A549 (cell line): ENCODE results near the gene MAP3K20.

Experiments used
- CHD2 ChIP-seq: fragments of 150-350 bp; IDR thresholded peaks from 2 replicates; pipeline ENCODE4 v1.6.1; 2014; ENCODE audit warnings: low read length; ENCODE audit not compliant: partially characterized antibody
- CHD4 ChIP-seq: fragments of 200-600 bp; sonication (generic); IDR thresholded peaks from 2 replicates; pipeline ENCODE4 v1.6.1; 2016; ENCODE audit warnings: antibody characterized with exemption, mild to moderate bottlenecking, borderline replicate concordance
- CTCF ChIP-seq: fragments of >200 bp; sonication (Bioruptor Twin); formaldehyde crosslinking; IDR thresholded peaks from 3 replicates; pipeline ENCODE4 v1.5.1; 2016
- EHMT2 ChIP-seq: fragments of 200-600 bp; sonication (generic); IDR thresholded peaks from 2 replicates; pipeline ENCODE4 v1.6.1; 2016; ENCODE audit warnings: antibody characterized with exemption, low read depth, mild to moderate bottlenecking, moderate library complexity
- EP300 ChIP-seq, 2 experiments: fragments of >200 bp; sonication (Bioruptor Twin); formaldehyde crosslinking; IDR thresholded peaks; 2 replicates in 1 of 2; 3 replicates in 1 of 2; pipeline ENCODE4 v1.6.1; 2016 to 2017
- ESRRA ChIP-seq: fragments of 150-350 bp; IDR thresholded peaks from 2 replicates; pipeline ENCODE4 v1.6.1; 2014; ENCODE audit warnings: mild to moderate bottlenecking, low read length, borderline replicate concordance
- MAFK ChIP-seq: fragments of 450-650 bp; IDR thresholded peaks from 2 replicates; pipeline ENCODE4 v1.6.1; 2014; ENCODE audit not compliant: partially characterized antibody
- MAX ChIP-seq: IDR thresholded peaks from 2 replicates; pipeline ENCODE4 v1.6.1; 2012
- POLR2A ChIP-seq: IDR thresholded peaks from 2 replicates; pipeline ENCODE4 v1.6.1; 2012; ENCODE audit warnings: mild to moderate bottlenecking, low read length
- RAD21 ChIP-seq, 2 experiments: fragments of >200 bp in 1 of 2; sonication (Bioruptor Twin) in 1 of 2; formaldehyde crosslinking in 1 of 2; IDR thresholded peaks in 1 of 2; conservative IDR thresholded peaks in 1 of 2; 2 replicates in 1 of 2; 3 replicates in 1 of 2; pipeline ENCODE4 v1.6.1; 2012 to 2018; ENCODE audit warnings: inconsistent platforms in 1 of 2
- USF2 ChIP-seq: fragments of 450-650 bp; IDR thresholded peaks from 2 replicates; pipeline ENCODE4 v1.6.1; 2014; ENCODE audit warnings: antibody characterized with exemption

- no peak for TF ChIP-seq USF2
- TF ChIP-seq EHMT2 = no peak
- no peak for TF ChIP-seq CTCF
- TF ChIP-seq POLR2A = no peak
- TF ChIP-seq MAX = no peak
- TF ChIP-seq CHD4 = no peak
- no peak for TF ChIP-seq CHD2
- TF ChIP-seq MAFK = no peak
- TF ChIP-seq ESRRA = no peak
- no peak for TF ChIP-seq EP300 (IDR thresholded peaks at IDR 0.05)
- TF ChIP-seq RAD21 (conservative IDR thresholded peaks at IDR 0.05 in 1 of 2, IDR thresholded peaks at IDR 0.05 in 1 of 2) = no peak
Observed at GRCh38 chr2:173132531-173132930, 56.9 kb downstream of the MAP3K20 start.
